Vagina (tissue), 2 donors: ENCODE results near the gene CLIC1. TPM values are rescaled to one million over a fixed set of nuclear protein-coding genes. Genes with fewer than 3 reads are reported as not detected.

Source experiments
- DNase-seq, 2 donors: peaks; one replicate each; pipeline ENCODE4 v3.0.0-alpha.2; 2017; ENCODE audit errors: extremely low spot score in 2 of 2
- H3K27ac ChIP-seq: fragments of 200-600 bp; sonication (generic); one replicate; pipeline ENCODE4 v1.5.1; 2019
- H3K27me3 ChIP-seq: fragments of 200-600 bp; sonication (generic); one replicate; pipeline ENCODE4 v1.5.1; 2019
- H3K36me3 ChIP-seq, 2 donors: fragments of 200-600 bp; sonication (generic); one replicate each; pipeline ENCODE4 v1.5.1; 2017 to 2019
- H3K4me1 ChIP-seq: fragments of 200-600 bp; sonication (generic); one replicate; pipeline ENCODE4 v1.5.1; 2019
- H3K4me3 ChIP-seq, 2 donors: fragments of 200-600 bp; sonication (generic); 1 replicate in 1 of 2; 2 replicates in 1 of 2; pipeline ENCODE4 v1.5.1; 2016 to 2019
- H3K9me3 ChIP-seq: fragments of 200-600 bp; sonication (generic); one replicate; pipeline ENCODE4 v1.5.1; 2019
- CTCF ChIP-seq, 3 experiments: fragments of 450-650 bp in 2 of 3; fragments of 200-600 bp in 1 of 3; sonication (generic) in 1 of 3; IDR thresholded peaks; one replicate each; pipeline ENCODE4 v1.5.1; 2017 to 2019; ENCODE audit warnings: antibody characterized with exemption in 3 of 3, mild to moderate bottlenecking in 2 of 3, moderate library complexity in 2 of 3
- POLR2A ChIP-seq, 2 donors: fragments of 450-650 bp; IDR thresholded peaks; one replicate each; pipeline ENCODE4 v1.6.1; 2017; ENCODE audit warnings: antibody characterized with exemption in 2 of 2, mild to moderate bottlenecking in 2 of 2, moderate library complexity in 2 of 2
- POLR2AphosphoS5 ChIP-seq, 2 donors: sonication (generic); formaldehyde crosslinking; IDR thresholded peaks; one replicate each; pipeline ENCODE4 v1.9.0; 2017; ENCODE audit warnings: antibody characterized with exemption in 2 of 2, mild to moderate bottlenecking in 2 of 2, low read depth in 1 of 2; ENCODE audit not compliant: insufficient read depth in 1 of 2
- intact Hi-C: fragments of 100-400 bp; cut with DNase I; formaldehyde crosslinking; loops from one replicate; pipeline ENCODE4 v1.15.1; 2023
- total RNA-seq: library from RNA; depleted of rRNA; stranded (reverse); fragments of >200 nt; gene quantifications from one replicate; pipeline ENCODE4 v1.2.3, GENCODE V29; 2016

CLIC1 gene
- total RNA-seq, 1 donor from 2014 or later: 250 TPM

GRCh38 chr6:31734821-31735406 lies 1.4 kb downstream of the CLIC1 start:
- H3K36me3 ChIP-seq: peaks cover 3 to 33% of the 10 kb centered on the region in 2 donors
- peak overlapping the region; percentile 96 for H3K27ac ChIP-seq
- intact Hi-C loops: loop anchor here (5.0 to 10.0 kb wide), 3 partner anchors 50 to 77 kb away; partner anchors contain the start of genes LY6G5C and VARS1
- TF ChIP-seq CTCF (IDR thresholded peaks at IDR 0.05) (no peak), POLR2A (IDR thresholded peaks at IDR 0.05) (peak in 1 of 2 donors; percentile 57), POLR2AphosphoS5 (IDR thresholded peaks at IDR 0.05; ENCODE audit: insufficient read depth in 1 of 2, low read depth in 1 of 2) (peak; percentile 63 to 90)
- peak overlapping the region; percentile 67 to 82 for H3K4me3 ChIP-seq
- DNase-seq: no peak
- peaks cover 59% of the 10 kb centered on the region for H3K4me1 ChIP-seq
- no peaks in the 10 kb centered on the region for H3K9me3 ChIP-seq
- H3K27me3 ChIP-seq: no peaks in the 10 kb centered on the region

- Histone ChIP-seq H3K27me3 (no peaks in the 10 kb centered on the region), H3K9me3 (no peaks in the 10 kb centered on the region), H3K4me1 (peaks cover 56% of the 10 kb centered on the region), H3K27ac (peak overlapping the region; percentile 96), H3K4me3 (peak overlapping the region; percentile 67 to 82), H3K36me3 (peaks cover 3 to 33% of the 10 kb centered on the region in 2 donors)
- intact Hi-C loops: loop anchor here (10.0 kb wide), 2 partner anchors 50 to 60 kb away; partner anchors contain the start of genes LY6G5C and VARS1
- no peak for DNase-seq
- TF ChIP-seq POLR2AphosphoS5 (IDR thresholded peaks at IDR 0.05; ENCODE audit: insufficient read depth in 1 of 2, low read depth in 1 of 2): no peak
- no peak for TF ChIP-seq CTCF (IDR thresholded peaks at IDR 0.05)
- no peak for TF ChIP-seq POLR2A (IDR thresholded peaks at IDR 0.05)
Observed at GRCh38 chr6:31734247-31734820, 2.0 kb downstream of the CLIC1 start.

- H3K27ac ChIP-seq: peak overlapping the region; percentile 96
- H3K4me1 ChIP-seq: peaks cover 53% of the 10 kb centered on the region
- intact Hi-C loops: loop anchor here (10.0 kb wide), 2 partner anchors 49 to 61 kb away; partner anchors contain the start of genes LY6G5C and VARS1
- no peaks in the 10 kb centered on the region for H3K9me3 ChIP-seq
- peaks cover 3 to 33% of the 10 kb centered on the region in 2 donors for H3K36me3 ChIP-seq
- TF ChIP-seq CTCF (IDR thresholded peaks at IDR 0.05): no peak
- no peak for TF ChIP-seq POLR2A (IDR thresholded peaks at IDR 0.05)
- no peak for TF ChIP-seq POLR2AphosphoS5 (IDR thresholded peaks at IDR 0.05; ENCODE audit: insufficient read depth in 1 of 2, low read depth in 1 of 2)
- DNase-seq: no peak
- no peak overlapping the region for H3K4me3 ChIP-seq
- H3K27me3 ChIP-seq: no peaks in the 10 kb centered on the region
Observed at GRCh38 chr6:31733734-31734133, 2.6 kb downstream of the CLIC1 start.

GRCh38 chr6:31732029-31732428 lies 4.3 kb downstream of the CLIC1 start:
- H3K27me3 ChIP-seq: no peaks in the 10 kb centered on the region
- intact Hi-C loops: loop anchor here (10.0 kb wide), 2 partner anchors 47 to 63 kb away; partner anchors contain the start of genes LY6G5C and VARS1
- no peak overlapping the region for H3K4me3 ChIP-seq
- DNase-seq: no peak
- peak overlapping the region; percentile 99 for H3K27ac ChIP-seq
- H3K4me1 ChIP-seq: peaks cover 53% of the 10 kb centered on the region
- H3K36me3 ChIP-seq: peaks cover 3 to 38% of the 10 kb centered on the region in 2 donors
- H3K9me3 ChIP-seq: no peaks in the 10 kb centered on the region
- TF ChIP-seq CTCF (IDR thresholded peaks at IDR 0.05) (no peak), POLR2A (IDR thresholded peaks at IDR 0.05) (no peak), POLR2AphosphoS5 (IDR thresholded peaks at IDR 0.05; ENCODE audit: insufficient read depth in 1 of 2, low read depth in 1 of 2) (no peak)
